GM12891 (cell line): ENCODE results near the gene NOP16.

ENCODE experiments used
- DNase-seq: peaks from one replicate; pipeline ENCODE4 v3.0.0; 2011; ENCODE audit warnings: low spot score; ENCODE audit not compliant: insufficient read length
- FAIRE-seq: peaks from 2 replicates; lab custom pipeline; 2011; peaks lifted over from hg19 to GRCh38; lab: Jason Lieb, UNC
- PAX5 ChIP-seq: IDR thresholded peaks from 2 replicates; pipeline ENCODE4 v1.6.1; 2011; ENCODE audit warnings: low read length, moderate library complexity, mild to moderate bottlenecking; ENCODE audit not compliant: insufficient read depth, severe bottlenecking
- POLR2A ChIP-seq: IDR thresholded peaks from 2 replicates; pipeline ENCODE4 v1.6.1; 2011; ENCODE audit warnings: low read depth, low read length, control low read depth
- POLR2AphosphoS5 ChIP-seq: IDR thresholded peaks from 2 replicates; pipeline ENCODE4 v1.6.1; 2011; ENCODE audit warnings: low read depth, low read length, control low read depth
- POU2F2 ChIP-seq: IDR thresholded peaks from 2 replicates; pipeline ENCODE4 v1.6.1; 2011; ENCODE audit warnings: low read depth, mild to moderate bottlenecking, control low read depth, low read length, moderate library complexity
- SPI1 ChIP-seq: IDR thresholded peaks from 2 replicates; pipeline ENCODE4 v1.6.1; 2011; ENCODE audit warnings: low read depth, low read length, control low read depth
- TAF1 ChIP-seq: IDR thresholded peaks from 2 replicates; pipeline ENCODE4 v1.6.1; 2011; ENCODE audit warnings: low read depth, low read length, control low read depth

Gene NOP16

DNA sequence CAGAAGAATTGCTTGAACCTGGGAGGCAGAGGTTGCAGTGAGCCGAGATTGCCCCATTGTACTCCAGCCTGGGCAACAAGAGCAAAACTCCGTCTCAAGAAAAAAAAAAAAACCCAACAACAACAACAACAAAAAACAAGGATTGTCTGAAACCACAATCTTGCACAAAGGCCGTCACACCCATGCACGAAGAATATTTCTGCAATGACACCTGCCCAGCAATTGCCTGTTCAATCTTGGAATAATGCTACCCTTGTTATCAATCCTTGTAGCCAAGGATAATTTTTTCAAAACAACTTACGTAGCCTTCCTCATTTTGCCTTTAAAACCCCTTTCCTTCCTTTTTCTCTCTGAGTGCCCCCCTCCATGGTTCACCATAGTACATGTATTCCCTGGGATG is 31.7 kb upstream of the NOP16 start:
- no peak for DNase-seq
- FAIRE-seq, result no peak
- TF ChIP-seq PAX5 (no peak), SPI1 (no peak), TAF1 (no peak), POLR2A (no peak), POLR2AphosphoS5 (no peak), POU2F2 (no peak)

DNA sequence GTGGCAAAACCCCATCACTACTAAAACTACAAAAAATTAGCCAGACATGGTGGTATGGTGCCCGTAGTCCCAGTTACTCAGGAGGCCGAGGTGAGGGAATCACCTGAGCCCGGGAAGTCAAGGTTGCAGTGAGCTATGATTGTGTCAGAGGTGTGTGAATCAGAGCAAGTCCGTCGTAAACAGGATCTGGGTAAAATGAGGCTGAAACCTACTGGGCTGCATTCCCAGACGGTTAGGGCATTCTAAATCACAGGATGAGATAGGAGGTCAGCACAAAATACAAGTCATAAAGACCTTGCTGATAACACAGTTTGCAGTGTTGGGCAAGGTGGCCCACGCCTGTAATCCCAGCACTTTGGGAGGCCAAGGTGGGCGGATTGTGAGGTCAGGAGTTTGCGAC is 29.9 kb upstream of the NOP16 start:
- TF ChIP-seq SPI1, result no peak
- TF ChIP-seq TAF1, result no peak
- no peak for TF ChIP-seq POU2F2
- no peak for TF ChIP-seq PAX5
- TF ChIP-seq POLR2AphosphoS5, result no peak
- no peak for TF ChIP-seq POLR2A
- FAIRE-seq (no peak), DNase-seq (no peak)

DNA sequence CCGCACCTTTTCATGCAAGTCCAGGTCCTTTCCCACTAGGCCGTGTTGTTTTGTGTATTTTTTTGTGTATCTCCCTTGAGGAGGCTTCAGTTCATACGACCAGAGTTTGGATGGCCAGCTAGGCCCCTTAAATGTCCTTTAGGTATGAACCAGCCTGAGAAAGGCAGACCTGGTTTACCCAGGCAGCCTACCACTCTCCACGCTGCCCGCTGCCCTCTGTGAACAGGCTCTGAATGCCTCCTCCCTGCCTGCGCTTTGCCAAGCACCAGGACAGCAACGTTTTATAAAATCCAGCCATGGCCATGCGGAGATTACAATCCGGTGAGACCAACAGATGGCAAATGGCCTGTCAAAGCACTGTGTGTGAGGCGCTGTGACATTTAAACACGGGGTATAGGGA is 28.6 kb upstream of the NOP16 start:
- FAIRE-seq (no peak), DNase-seq (no peak)
- TF ChIP-seq POLR2A, result no peak
- TF ChIP-seq PAX5, result no peak
- TF ChIP-seq SPI1, result no peak
- no peak for TF ChIP-seq POLR2AphosphoS5
- no peak for TF ChIP-seq POU2F2
- TF ChIP-seq TAF1, result no peak

DNA sequence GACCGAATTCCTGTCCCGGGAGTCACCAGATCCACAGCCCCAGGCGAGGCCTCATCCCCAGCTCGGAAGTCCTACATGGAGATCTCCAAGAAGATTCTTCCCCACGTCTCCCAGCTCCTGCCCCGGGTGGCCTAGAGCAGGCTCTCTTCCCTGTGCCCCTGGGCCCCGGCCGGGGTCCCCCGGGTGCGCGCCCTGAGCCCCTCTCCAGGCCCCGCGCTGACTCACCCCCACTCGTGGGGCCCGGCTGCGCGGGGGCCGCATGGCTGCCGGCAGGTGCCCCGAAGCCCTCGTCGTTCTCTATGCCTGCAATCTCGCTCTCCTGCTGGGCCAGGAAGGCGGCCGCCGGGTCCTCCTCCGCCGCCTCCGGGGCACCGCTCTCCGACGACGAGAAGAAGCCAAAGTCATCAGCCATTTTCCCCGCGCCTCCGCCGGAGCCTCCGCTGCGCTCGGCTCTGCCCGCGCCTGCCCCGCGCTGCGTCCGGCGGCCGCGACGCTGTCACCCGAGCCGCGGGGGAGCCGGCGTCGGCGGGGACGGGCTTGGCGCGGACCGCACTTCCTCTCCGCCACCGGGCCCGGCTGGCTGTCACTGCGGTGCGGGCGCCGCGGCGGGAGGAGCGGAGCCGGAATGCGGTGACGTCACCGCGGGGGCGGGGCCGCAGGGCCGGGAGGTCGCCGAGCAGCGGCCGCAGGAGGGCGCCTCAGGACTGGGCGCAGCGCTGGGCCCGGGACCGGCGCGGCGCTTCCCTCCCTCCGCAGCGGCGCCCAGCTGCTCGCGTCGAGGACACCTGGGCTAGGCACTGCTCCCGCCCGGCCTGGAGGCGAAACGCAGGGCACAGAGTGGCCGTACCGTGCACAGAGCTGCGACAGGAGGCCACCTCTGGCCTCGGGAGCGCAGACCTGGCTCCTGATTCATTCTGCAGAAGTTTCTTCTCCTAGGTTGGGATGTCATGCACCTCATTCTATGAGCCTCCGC is 27.8 kb upstream of the NOP16 start, which contains the start of gene CLTB:
CLTB (minus strand) TSS at position 588 of the 973 bp plus-strand sequence; CDS start at position 412, 176 bp downstream.
- FAIRE-seq, result peak; percentile 94
- TF ChIP-seq POLR2AphosphoS5 (no peak), SPI1 (peak; percentile 48; the same call in 1 of the 2 replicates)
- peak; percentile 90 for DNase-seq

DNA sequence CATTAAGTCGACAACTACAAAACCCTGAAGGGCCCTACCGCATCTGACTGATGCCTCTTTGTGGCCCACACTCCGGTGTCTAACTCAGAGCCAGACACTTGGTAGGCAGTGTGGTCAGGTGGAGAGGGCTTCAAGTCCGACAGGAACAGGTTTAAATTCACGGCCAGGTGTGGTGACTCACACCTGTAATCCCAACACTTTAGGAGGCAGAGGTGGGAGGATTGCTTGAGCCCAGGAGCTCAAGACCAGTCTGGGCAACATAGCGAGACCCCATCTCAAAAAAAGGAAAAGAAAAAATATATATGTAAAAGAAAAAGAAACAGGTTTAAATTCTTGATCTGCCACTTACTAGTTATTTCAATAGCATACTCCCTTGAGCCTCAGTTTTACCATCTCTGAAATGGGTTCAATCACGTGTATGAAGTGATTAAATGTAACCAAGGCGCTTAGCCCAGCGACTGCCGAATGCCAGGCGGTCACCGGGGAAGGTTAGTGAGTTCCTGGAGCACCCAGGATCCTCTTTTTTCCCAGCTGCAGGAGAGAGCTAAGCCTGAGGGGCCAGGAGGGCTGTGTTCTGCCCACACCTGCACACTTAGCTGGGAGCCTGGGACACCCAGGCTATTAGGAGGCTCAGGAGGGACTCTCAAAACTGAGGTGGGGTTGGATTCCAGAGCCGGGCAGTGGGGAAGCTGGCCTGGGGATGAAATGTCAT is 27.0 kb upstream of the NOP16 start:
- no peak for TF ChIP-seq POU2F2
- TF ChIP-seq POLR2A, result no peak
- no peak for TF ChIP-seq POLR2AphosphoS5
- no peak for TF ChIP-seq PAX5
- TF ChIP-seq SPI1, result no peak
- no peak for TF ChIP-seq TAF1
- FAIRE-seq, result no peak
- no peak for DNase-seq

DNA sequence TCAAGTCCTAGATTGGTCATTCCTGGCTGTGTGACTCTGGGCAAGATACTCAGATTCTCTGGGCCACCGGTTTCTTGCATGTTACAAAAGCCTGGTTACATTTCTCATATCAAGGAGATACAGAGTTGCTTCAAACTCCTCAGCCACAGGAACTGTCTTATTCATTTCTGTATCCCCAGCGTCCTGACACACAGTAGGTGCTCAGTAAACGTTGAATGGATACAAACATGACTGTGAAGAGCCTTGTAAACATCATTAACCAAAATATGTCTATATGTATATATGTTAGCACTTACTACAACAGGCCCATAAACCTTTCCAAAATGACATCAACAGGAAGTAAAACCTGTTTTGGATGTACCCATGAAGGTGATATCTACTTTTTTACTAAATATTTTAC is 26.3 kb upstream of the NOP16 start:
- TF ChIP-seq SPI1 (no peak), POLR2A (no peak), POU2F2 (no peak), POLR2AphosphoS5 (no peak), PAX5 (no peak), TAF1 (no peak)
- FAIRE-seq (no peak), DNase-seq (no peak)

DNA sequence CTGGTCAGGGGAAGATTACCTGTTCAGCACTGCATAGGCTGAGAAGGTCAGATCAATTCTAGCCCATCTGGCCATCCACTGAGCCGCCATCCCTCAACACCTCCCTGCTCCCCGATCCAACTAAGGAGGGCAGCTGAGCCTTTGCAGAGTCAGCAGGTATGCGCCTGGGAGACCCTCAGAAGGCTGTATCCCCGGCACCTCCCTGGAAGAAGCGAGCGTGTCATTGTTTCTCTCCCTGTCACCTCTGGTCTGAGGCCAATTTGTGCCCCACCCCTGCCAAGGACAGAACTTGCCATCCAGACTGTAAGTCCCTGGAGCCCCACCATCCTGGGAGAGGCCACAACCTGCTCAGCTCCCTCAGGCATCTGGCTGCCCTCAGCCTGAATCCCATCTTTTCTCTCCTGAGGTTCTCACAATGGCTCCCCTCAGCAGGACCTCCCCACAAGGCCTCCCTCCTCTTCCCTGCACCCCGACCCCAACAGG is 25.4 kb upstream of the NOP16 start:
- no peak for TF ChIP-seq POLR2A
- TF ChIP-seq SPI1, result no peak
- no peak for TF ChIP-seq TAF1
- no peak for TF ChIP-seq PAX5
- TF ChIP-seq POLR2AphosphoS5, result no peak
- TF ChIP-seq POU2F2, result no peak
- DNase-seq, result no peak
- FAIRE-seq, result no peak

DNA sequence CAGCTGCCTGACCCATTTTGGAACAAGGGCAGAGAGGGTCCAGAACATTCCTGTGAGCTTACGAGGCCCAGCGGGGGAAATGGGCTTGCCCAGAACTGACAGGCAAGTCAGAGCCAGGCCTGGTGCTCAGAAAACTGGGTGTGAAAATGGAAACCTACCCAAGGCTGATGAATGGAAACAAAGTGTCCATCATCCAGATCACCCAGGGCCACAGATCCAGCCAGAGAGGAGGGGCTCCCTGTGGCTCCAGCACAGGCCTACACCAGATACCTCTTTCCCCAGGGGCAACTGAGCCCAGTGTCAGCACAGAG is 24.8 kb upstream of the NOP16 start:
- FAIRE-seq, result no peak
- no peak for DNase-seq
- TF ChIP-seq TAF1 (no peak), POU2F2 (no peak), POLR2AphosphoS5 (no peak), PAX5 (no peak), POLR2A (no peak), SPI1 (no peak)

DNA sequence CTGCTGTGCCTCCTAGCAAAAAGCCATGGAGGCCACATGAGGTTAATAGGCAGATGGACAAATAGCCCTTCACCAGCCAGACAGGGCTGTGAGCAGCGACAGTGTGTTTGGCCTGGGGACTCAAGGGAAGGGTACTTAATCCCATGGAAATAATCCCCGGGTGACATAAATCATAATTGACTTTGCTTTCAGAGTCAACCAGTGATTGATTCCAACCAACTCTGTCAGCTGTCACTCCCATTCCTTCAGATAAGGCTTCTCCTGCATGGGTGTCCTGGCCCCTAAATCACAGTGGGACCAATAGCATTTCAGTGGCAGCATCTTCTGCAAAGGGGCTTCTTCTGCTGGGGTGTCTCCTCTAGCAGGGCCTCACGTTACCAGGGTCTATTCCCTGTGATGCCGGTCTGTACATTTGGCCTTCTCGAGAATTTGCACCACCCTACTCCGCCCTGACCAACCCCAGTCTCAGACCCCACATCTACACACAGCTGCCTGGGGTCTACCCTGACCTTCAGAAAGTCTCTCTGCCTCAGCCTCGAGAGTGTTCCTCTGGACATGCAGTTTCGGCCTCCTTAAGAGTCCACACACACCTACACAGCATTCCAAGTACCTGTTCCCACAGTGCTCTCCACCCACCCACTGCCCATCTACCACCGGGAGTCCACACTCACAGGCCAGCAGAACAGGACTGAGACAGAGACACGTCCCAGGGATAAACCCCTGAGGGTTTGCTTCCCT is 24.3 kb upstream of the NOP16 start:
- TF ChIP-seq POLR2AphosphoS5 (no peak), SPI1 (no peak), PAX5 (no peak), POU2F2 (no peak), TAF1 (no peak), POLR2A (no peak)
- DNase-seq (no peak), FAIRE-seq (no peak)
